ENCODE measurements around the gene RNU6-9.
A peak's percentile ranks its signal among the peaks of the same experiment; 100 is the strongest.

The RNU6-9 gene

DNA sequence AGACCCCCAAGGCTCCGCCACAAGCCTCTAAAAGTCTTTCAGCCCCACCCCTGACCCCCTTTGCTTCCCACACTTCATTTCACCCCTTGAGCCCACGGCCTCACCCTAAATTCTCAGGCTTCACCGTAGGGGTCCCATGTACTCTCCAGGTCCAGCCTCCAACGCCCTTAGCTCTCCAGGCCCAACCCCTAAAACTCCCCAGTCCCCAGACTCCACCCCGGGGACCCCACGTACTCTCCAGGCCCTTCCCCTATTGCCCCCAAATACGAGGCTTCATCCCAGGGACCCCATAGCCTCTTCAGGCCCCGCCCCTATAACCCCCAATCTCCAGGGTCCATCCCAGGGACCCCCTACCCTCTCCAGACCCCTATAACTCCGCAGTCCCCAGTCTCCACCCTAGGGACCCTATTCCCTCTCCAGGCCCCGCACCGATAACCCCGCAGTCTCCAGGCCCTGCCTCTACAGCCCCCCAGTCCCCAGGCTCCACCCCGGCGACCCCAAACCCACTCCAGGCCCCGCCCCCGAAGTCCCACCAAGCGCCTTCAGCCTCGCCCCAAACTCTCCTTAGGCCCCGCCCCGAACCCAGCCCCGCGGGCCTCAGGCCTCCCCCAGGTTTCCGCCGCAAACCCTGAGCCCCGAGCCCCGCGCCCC lies 916 bp upstream of the RNU6-9 start:
- H3K9me3 ChIP-seq (ENCODE audit: control extremely low read depth in 1 of 5, control insufficient read depth in 4 of 5, insufficient read depth in 2 of 5, low read depth in 1 of 5, low read length in 4 of 5): no peaks in the 10 kb centered on the region
- H3K27ac ChIP-seq (ENCODE audit: insufficient read depth in 1 of 2, low read depth in 1 of 2, low read length in 2 of 2, poor library complexity in 1 of 2, severe bottlenecking in 2 of 2): peak overlapping the region; percentile 64 to 85
- ChIA-PET POLR2A (interaction anchor here (0.5 to 2.0 kb wide), 4 partner anchors 11 to 16 kb away, joined by 3 to 20 read pairs (median 5); no protein-coding TSS in a partner anchor), CTCF (interaction anchor here (1.0 to 1.9 kb wide), 6 partner anchors 14 to 33 kb away, joined by 4 to 15 read pairs (median 6); partner anchors contain the start of gene CFD)
- H3K27me3 ChIP-seq (replicated peaks in 2 of 5; ENCODE audit: control insufficient read depth in 4 of 5, insufficient read depth in 5 of 5, low read length in 4 of 5): no peaks in the 10 kb centered on the region
- H3K4me1 ChIP-seq (ENCODE audit: control extremely low read depth in 1 of 4, control insufficient read depth in 4 of 4, insufficient read depth in 4 of 4, low read length in 3 of 4): peaks cover 0 to 9% (median 6%) of the 10 kb centered on the region in 4 experiments
- H3K4me3 ChIP-seq (ENCODE audit: control insufficient read depth in 1 of 7, extremely low read depth in 1 of 7, insufficient read depth in 4 of 7, low read depth in 2 of 7, low read length in 6 of 7): peak overlapping the region; percentile 37 to 93 (median 84)
- peaks cover 0 to 45% (median 18%) of the 10 kb centered on the region in 4 experiments for H3K36me3 ChIP-seq (ENCODE audit: control insufficient read depth in 4 of 4, insufficient read depth in 4 of 4, low read length in 3 of 4)
- 5% methylated on average over 16 of the region's 27 CpGs for WGBS (ENCODE audit: insufficient coverage)
- peak in 2 of 3 donors; percentile 41 to 51 for DNase-seq

DNA sequence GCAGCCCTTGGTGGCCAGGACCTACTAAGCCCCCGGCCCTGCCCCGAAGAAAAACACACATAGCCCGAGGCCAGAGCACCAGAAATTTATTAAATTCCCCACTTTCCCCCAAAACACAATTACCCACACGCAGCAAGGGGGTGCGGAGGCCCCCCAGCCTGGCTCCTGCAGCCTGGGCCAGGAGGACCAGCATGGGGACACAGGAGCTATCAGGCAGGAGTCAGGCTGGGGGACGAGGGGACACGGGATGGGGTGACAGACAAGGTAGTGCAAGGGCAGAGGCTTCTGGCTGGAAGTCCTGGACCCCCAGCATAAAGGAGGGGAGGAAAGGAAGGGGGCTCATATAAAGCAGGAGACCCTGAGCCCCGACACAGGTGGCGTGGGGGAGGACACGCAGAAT lies 3.1 kb downstream of the RNU6-9 start:
- Histone ChIP-seq H3K4me3 (ENCODE audit: control insufficient read depth in 1 of 7, extremely low read depth in 1 of 7, insufficient read depth in 4 of 7, low read depth in 2 of 7, low read length in 6 of 7) (no peak overlapping the region), H3K9me3 (ENCODE audit: control extremely low read depth in 1 of 5, control insufficient read depth in 4 of 5, insufficient read depth in 2 of 5, low read depth in 1 of 5, low read length in 4 of 5) (no peaks in the 10 kb centered on the region), H3K4me1 (ENCODE audit: control extremely low read depth in 1 of 4, control insufficient read depth in 4 of 4, insufficient read depth in 4 of 4, low read length in 3 of 4) (peaks cover 0 to 12% (median 6%) of the 10 kb centered on the region in 4 experiments), H3K36me3 (ENCODE audit: control insufficient read depth in 4 of 4, insufficient read depth in 4 of 4, low read length in 3 of 4) (peaks cover 2 to 45% (median 21%) of the 10 kb centered on the region in 4 experiments), H3K27me3 (replicated peaks in 2 of 5; ENCODE audit: control insufficient read depth in 4 of 5, insufficient read depth in 5 of 5, low read length in 4 of 5) (no peaks in the 10 kb centered on the region), H3K27ac (ENCODE audit: insufficient read depth in 1 of 2, low read depth in 1 of 2, low read length in 2 of 2, poor library complexity in 1 of 2, severe bottlenecking in 2 of 2) (no peak overlapping the region)
- 97% methylated on average over 5 of the region's 10 CpGs for WGBS (ENCODE audit: insufficient coverage)
- POLR2A ChIA-PET: interaction anchor here (0.9 to 1.6 kb wide), 2 partner anchors 10 to 12 kb away, joined by 3 to 4 read pairs; no protein-coding TSS in a partner anchor
- CTCF ChIA-PET: interaction anchor here (1.0 to 1.5 kb wide), 3 partner anchors 9 to 14 kb away, joined by 3 to 4 read pairs (median 3); no protein-coding TSS in a partner anchor
- no peak for DNase-seq

DNA sequence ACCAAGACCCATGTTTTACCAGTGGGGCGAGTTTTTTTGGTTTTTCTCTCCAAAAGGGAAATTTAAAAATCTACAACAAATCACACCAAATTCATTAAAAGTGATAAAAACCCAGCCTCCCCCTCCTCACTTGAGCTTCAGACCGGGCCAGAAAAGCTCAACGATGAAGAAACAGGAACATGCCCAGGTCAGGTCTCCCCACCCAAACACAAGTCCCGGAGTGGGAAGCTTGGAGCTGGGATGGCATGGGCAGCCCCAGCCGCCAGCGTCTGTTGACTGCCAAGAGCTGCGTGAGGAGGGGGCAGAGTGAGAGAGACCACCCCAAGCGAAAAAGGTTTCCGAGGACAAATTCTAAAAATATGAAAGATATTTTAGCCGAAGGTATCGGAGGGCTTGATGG lies 3.7 kb downstream of the RNU6-9 start:
- Histone ChIP-seq H3K4me3 (ENCODE audit: control insufficient read depth in 1 of 7, extremely low read depth in 1 of 7, insufficient read depth in 4 of 7, low read depth in 2 of 7, low read length in 6 of 7) (no peak overlapping the region), H3K27me3 (replicated peaks in 2 of 5; ENCODE audit: control insufficient read depth in 4 of 5, insufficient read depth in 5 of 5, low read length in 4 of 5) (no peaks in the 10 kb centered on the region), H3K36me3 (ENCODE audit: control insufficient read depth in 4 of 4, insufficient read depth in 4 of 4, low read length in 3 of 4) (peaks cover 5 to 49% (median 23%) of the 10 kb centered on the region in 4 experiments), H3K27ac (ENCODE audit: insufficient read depth in 1 of 2, low read depth in 1 of 2, low read length in 2 of 2, poor library complexity in 1 of 2, severe bottlenecking in 2 of 2) (no peak overlapping the region), H3K9me3 (ENCODE audit: control extremely low read depth in 1 of 5, control insufficient read depth in 4 of 5, insufficient read depth in 2 of 5, low read depth in 1 of 5, low read length in 4 of 5) (no peaks in the 10 kb centered on the region), H3K4me1 (ENCODE audit: control extremely low read depth in 1 of 4, control insufficient read depth in 4 of 4, insufficient read depth in 4 of 4, low read length in 3 of 4) (peaks cover 0 to 9% (median 3%) of the 10 kb centered on the region in 4 experiments)
- ChIA-PET CTCF (interaction anchor here (1.0 to 1.5 kb wide), 2 partner anchors 10 to 13 kb away, joined by 3 read pairs; no protein-coding TSS in a partner anchor), POLR2A (interaction anchor here (1.6 kb wide), 1 partner anchor 12 kb away, joined by 4 read pairs; no protein-coding TSS in a partner anchor)
- WGBS (ENCODE audit: insufficient coverage): 96% methylated on average over 10 of the region's 11 CpGs
- DNase-seq: no peak

DNA sequence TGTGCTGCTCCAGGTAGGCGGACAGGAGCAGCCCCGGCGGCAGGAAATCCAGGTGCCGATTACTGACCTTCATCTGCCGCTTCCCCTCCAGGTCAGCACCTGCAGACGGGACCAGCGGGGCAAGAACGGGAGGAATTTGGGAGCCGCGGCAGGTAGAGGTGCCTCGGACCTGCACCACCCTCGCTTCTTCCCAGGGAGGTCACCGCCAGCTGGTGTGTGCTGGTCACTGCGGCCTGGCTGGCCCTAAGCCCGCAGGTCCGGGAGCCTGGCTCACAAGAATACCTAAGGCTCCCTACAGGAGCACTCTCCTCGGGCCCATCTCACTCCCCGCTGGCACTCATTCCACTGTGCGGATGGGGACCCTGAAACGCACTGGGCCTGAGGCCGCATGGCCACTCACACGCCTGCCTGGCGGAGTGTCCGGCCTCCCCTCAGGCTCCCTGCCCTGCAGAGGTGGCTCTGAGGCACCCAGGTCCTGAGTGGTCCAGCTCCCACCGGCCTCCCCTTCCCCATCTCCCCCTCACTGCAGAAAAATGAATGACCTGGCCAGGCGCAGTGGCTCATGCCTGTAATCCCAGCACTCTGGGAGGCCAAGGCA lies 4.3 kb downstream of the RNU6-9 start:
- whole genome bisulfite sequencing (ENCODE audit: insufficient coverage): 95% methylated on average over 24 of the region's 26 CpGs
- no peak for DNase-seq
- CTCF ChIA-PET: interaction anchor here (1.0 kb wide), 1 partner anchor 10 kb away, joined by 3 read pairs; no protein-coding TSS in a partner anchor

DNA sequence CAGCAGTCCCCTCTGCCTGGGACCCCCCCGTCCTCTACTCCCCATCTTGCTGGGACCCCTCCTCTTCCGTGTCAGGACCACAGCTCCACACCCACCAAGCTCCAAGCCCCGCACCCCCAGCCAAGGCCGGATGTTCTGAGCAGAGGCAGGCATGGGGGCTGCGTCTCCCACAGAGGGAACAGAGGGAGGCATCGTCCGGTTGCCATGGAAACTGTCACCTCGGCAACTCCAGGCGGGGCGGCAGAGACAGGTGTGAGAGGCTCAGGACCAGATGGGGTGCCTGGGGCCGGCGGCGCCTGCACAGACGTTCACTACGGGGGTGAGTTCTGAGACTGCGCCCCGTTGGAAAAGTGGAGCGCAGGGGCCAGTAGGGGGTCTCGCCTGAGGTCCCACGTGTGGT lies 5.4 kb downstream of the RNU6-9 start:
- Histone ChIP-seq H3K27me3 (replicated peaks in 2 of 5; ENCODE audit: control insufficient read depth in 4 of 5, insufficient read depth in 5 of 5, low read length in 4 of 5) (no peaks in the 10 kb centered on the region), H3K4me1 (ENCODE audit: control extremely low read depth in 1 of 4, control insufficient read depth in 4 of 4, insufficient read depth in 4 of 4, low read length in 3 of 4) (peaks cover 0 to 4% (median 0%) of the 10 kb centered on the region in 4 experiments), H3K4me3 (ENCODE audit: control insufficient read depth in 1 of 7, extremely low read depth in 1 of 7, insufficient read depth in 4 of 7, low read depth in 2 of 7, low read length in 6 of 7) (no peak overlapping the region), H3K9me3 (ENCODE audit: control extremely low read depth in 1 of 5, control insufficient read depth in 4 of 5, insufficient read depth in 2 of 5, low read depth in 1 of 5, low read length in 4 of 5) (no peaks in the 10 kb centered on the region), H3K36me3 (ENCODE audit: control insufficient read depth in 4 of 4, insufficient read depth in 4 of 4, low read length in 3 of 4) (peaks cover 5 to 55% (median 24%) of the 10 kb centered on the region in 4 experiments), H3K27ac (ENCODE audit: insufficient read depth in 1 of 2, low read depth in 1 of 2, low read length in 2 of 2, poor library complexity in 1 of 2, severe bottlenecking in 2 of 2) (no peak overlapping the region)
- POLR2A ChIA-PET: no interaction called here
- no peak for DNase-seq
- CTCF ChIA-PET: no interaction called here
- 93% methylated on average over 17 of the region's 20 CpGs for WGBS (ENCODE audit: insufficient coverage)

More for the DNA sequence above, 4.3 kb downstream of the RNU6-9 start:
- H3K36me3 ChIP-seq (ENCODE audit: control insufficient read depth in 4 of 4, insufficient read depth in 4 of 4, low read length in 3 of 4): peaks cover 5 to 51% (median 24%) of the 10 kb centered on the region in 4 experiments
- POLR2A ChIA-PET: interaction anchor here (1.6 kb wide), 1 partner anchor 11 kb away, joined by 4 read pairs; no protein-coding TSS in a partner anchor
- H3K9me3 ChIP-seq (ENCODE audit: control extremely low read depth in 1 of 5, control insufficient read depth in 4 of 5, insufficient read depth in 2 of 5, low read depth in 1 of 5, low read length in 4 of 5): no peaks in the 10 kb centered on the region
- no peak overlapping the region for H3K27ac ChIP-seq (ENCODE audit: insufficient read depth in 1 of 2, low read depth in 1 of 2, low read length in 2 of 2, poor library complexity in 1 of 2, severe bottlenecking in 2 of 2)
- H3K27me3 ChIP-seq (replicated peaks in 2 of 5; ENCODE audit: control insufficient read depth in 4 of 5, insufficient read depth in 5 of 5, low read length in 4 of 5): no peaks in the 10 kb centered on the region
- H3K4me1 ChIP-seq (ENCODE audit: control extremely low read depth in 1 of 4, control insufficient read depth in 4 of 4, insufficient read depth in 4 of 4, low read length in 3 of 4): peaks cover 0 to 5% (median 0%) of the 10 kb centered on the region in 4 experiments
- H3K4me3 ChIP-seq (ENCODE audit: control insufficient read depth in 1 of 7, extremely low read depth in 1 of 7, insufficient read depth in 4 of 7, low read depth in 2 of 7, low read length in 6 of 7): no peak overlapping the region

DNA sequence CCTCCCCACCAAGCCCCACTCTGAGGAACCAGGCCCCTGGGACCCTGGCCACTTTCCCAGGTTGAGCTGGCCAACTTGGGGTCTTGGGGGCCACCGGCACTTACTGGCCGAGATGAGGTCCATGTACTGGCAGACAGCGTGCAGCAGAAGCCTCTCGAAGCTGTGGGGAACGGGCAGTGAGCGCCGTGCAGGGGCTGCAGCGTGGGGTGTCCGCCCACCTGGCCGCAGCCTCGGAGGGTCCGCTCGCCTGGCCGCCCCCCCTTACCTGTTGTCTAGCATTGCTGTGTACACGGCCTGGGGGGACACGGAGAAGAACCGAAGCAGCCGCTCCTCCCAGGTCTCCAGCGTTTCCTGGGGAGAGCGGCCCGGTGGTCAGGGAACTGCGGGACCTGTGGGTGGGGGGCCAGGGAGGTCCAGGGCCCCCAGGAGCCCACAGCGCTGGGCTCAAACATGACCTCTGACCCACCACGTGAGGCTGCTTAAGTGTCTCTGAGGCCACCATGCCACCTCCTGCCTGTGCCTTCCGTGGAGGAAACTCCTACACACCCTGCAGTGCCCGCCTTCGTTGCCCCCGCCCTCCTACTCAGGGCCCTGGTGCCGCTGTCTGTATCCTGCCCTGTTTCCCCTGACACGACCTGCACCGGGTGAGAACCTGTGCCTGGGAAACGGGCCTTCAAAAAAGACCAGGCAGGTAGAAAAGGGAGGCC lies 6.2 kb downstream of the RNU6-9 start:
- ChIA-PET POLR2A (no interaction called here), CTCF (no interaction called here)
- H3K36me3 ChIP-seq (ENCODE audit: control insufficient read depth in 4 of 4, insufficient read depth in 4 of 4, low read length in 3 of 4): peaks cover 5 to 58% (median 26%) of the 10 kb centered on the region in 4 experiments
- H3K4me1 ChIP-seq (ENCODE audit: control extremely low read depth in 1 of 4, control insufficient read depth in 4 of 4, insufficient read depth in 4 of 4, low read length in 3 of 4): peaks cover 0 to 2% (median 0%) of the 10 kb centered on the region in 4 experiments
- no peak for DNase-seq
- H3K9me3 ChIP-seq (ENCODE audit: control extremely low read depth in 1 of 5, control insufficient read depth in 4 of 5, insufficient read depth in 2 of 5, low read depth in 1 of 5, low read length in 4 of 5): no peaks in the 10 kb centered on the region
- no peak overlapping the region for H3K27ac ChIP-seq (ENCODE audit: insufficient read depth in 1 of 2, low read depth in 1 of 2, low read length in 2 of 2, poor library complexity in 1 of 2, severe bottlenecking in 2 of 2)
- 93% methylated on average over 30 of the region's 32 CpGs for WGBS (ENCODE audit: insufficient coverage)
- H3K4me3 ChIP-seq (ENCODE audit: control insufficient read depth in 1 of 7, extremely low read depth in 1 of 7, insufficient read depth in 4 of 7, low read depth in 2 of 7, low read length in 6 of 7): no peak overlapping the region
- H3K27me3 ChIP-seq (replicated peaks in 2 of 5; ENCODE audit: control insufficient read depth in 4 of 5, insufficient read depth in 5 of 5, low read length in 4 of 5): no peaks in the 10 kb centered on the region
